Dedifferentiated amniotic fluid mesenchymal stem cell (primary cell): ENCODE results near the gene VPS26B.
A peak's percentile ranks its signal among the peaks of the same experiment; 100 is the strongest.

Source experiments
- DNase-seq: peaks from one replicate; pipeline ENCODE4 v3.0.0-alpha.2; 2016; ENCODE audit errors: extremely low spot score

The VPS26B gene

GRCh38 chr11:134257101-134257500 lies 32.6 kb downstream of the VPS26B start:
- no peak for DNase-seq

DNA sequence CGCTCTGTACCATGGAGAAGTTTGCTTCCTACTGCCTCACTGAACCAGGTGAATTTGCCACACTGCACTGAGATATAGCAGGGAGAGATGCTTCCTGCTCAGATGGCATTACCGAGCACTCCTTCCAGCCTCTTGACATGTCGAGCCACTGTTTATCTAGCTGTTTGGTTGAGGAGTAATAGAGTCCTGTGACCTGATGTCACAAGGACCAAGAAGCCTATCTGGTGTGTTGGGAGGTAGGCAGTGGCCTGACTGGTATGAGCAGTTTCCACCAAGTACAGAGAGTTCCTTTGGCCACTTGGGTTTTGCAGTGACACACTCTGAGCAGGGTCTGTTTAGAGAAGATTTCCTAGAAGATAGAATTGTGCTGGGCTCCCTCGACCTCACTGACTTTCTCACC lies 34.1 kb downstream of the VPS26B start:
- no peak for DNase-seq

- no peak for DNase-seq
Observed at GRCh38 chr11:134260503-134260902, 36.0 kb downstream of the VPS26B start.

DNA sequence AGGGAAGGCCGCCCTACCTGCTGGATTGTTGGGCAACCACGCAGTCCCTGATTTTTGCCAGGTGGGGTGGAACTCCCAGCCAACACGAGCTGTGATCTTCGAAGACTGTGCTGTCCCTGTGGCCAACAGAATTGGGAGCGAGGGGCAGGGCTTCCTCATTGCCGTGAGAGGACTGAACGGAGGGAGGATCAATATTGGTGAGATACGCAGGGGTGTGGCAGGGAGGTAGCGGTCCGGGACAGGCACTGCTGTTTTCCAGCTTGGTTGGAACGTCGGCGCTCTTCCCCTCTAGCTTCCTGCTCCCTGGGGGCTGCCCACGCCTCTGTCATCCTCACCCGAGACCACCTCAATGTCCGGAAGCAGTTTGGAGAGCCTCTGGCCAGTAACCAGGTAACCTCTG lies 36.5 kb downstream of the VPS26B start:
- no peak for DNase-seq

GRCh38 chr11:134261626-134262488 lies 37.4 kb downstream of the VPS26B start:
- no peak for DNase-seq

- no peak for DNase-seq
Observed at GRCh38 chr11:134264966-134265764, 40.7 kb downstream of the VPS26B start.

- DNase-seq: no peak
Observed at GRCh38 chr11:134266440-134266839, 42.0 kb downstream of the VPS26B start.

DNA sequence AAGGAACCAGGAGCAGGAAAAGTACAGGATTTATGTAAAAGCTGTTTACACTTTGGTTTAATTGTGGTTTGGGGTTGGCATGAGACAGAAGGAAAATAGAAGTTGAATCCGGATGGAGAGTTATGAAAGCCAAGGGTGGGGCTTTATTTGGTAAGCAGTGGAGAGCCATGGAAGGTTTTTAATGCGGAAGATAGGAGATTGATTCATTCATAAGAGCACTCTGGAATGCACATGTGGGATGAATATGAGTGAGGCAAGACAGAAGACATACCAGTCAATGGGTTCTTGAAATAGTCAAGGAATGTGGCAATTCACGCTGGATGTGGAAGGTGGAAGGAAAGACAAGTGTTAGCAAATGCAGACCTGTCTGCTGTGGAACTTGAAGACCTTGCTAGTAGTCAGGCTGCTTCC lies 42.4 kb downstream of the VPS26B start:
- DNase-seq: peak; percentile 61

GRCh38 chr11:134267461-134267860 lies 43.0 kb downstream of the VPS26B start:
- no peak for DNase-seq

DNA sequence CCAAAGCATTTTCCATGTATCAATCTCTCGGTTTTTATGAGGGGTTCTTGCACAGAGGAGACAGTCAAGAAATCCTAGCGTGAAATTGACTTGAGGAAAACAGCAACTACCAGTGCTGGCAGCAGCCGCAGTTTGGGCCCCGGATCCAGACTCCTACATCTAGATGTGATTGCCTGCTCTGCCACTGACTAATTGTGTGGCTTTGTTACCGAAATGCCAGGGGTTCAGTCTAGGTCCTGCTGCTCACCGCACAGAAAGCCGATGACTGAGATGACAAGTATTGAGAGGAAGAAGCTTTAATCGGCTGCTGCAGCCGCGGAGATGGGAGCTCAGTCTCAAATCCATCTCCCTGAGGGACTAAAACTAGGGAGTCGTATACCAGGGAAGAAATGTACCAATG lies 43.5 kb downstream of the VPS26B start:
- DNase-seq: no peak

GRCh38 chr11:134270250-134270714 lies 45.8 kb downstream of the VPS26B start:
- no peak for DNase-seq

DNA sequence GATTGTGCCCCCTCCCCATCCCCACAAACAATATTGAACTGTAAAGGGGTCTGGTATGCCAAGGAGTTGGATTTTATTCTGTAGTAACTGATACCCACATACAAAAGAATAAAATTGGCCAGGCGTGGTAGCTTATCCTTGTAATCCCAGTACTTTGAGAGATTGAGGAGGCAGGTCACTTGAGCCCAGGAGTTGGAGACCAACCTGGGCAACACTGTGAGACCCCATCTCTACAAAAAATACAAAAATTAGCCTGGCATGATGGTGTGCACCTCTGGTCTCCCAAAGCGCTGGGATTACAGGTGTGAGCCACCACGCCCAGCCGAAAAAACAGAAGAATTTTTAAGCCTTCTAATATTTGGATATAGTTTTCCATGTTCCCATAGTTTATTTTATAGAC lies 47.5 kb downstream of the VPS26B start:
- no peak for DNase-seq

DNA sequence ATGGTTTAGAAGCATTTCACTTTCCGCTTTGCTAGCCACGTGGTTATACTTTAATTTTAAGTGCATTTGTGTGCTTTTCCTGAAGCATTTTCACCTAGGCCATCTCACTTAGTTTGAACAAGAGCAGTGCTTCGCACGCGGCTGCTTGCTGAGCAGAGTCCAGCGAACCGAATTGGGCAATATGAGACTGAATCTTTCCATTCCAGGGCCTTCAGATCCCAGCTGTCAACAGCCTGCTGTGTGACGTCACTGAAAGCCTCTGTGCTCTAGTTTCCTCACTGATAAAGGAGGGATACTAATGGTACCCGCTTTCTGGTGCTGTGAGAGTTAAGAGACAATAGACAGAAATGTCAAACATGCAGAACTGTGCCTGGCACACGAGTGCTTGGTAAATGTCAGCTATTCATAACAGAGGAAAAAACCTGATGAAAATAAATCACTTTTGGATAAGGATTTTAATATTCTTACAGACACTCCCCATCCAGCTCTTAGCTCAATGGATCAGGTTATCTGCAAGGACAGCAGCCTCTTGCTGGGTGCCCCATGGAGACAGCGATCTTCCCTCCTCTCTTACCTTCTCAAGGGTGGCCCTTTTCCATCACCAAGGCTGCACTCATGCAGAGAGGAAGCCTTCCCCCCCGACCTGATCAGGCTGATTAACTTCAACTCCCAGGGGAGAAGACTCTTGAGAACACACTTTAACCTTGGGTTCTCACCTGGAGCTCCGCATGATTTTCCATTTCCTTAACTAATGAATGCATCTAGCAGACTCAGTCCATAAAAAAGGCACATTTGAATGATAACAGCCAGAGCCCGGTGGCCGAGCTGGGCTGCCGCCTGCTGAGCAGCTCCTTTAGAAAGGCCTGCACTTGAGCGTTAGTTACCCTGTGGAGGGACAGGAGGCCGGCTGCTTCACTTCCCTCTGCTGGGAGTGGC lies 48.2 kb downstream of the VPS26B start:
- no peak for DNase-seq

GRCh38 chr11:134273317-134273712 lies 48.8 kb downstream of the VPS26B start:
- DNase-seq: no peak

DNA sequence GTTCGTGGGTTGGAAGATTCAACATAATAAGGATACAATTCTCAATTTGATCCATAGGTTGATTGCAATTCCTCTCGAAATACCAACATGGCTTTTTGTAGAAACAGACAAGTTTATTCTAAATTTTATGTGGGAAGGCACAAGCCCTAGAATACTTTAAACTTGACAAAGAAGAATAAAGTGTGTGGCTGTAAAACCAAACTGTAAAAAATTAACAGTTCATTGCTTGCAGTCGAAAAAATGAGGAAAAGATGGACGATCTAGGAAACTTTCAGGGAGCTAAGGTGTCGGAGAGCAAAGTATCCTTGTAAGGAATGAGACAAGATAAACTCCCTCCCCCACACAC lies 50.7 kb downstream of the VPS26B start:
- no peak for DNase-seq

GRCh38 chr11:134275534-134276395 lies 51.3 kb downstream of the VPS26B start, which contains the start of gene GLB1L3:
GLB1L3 (plus strand) TSS chr11:134276379; CDS start chr11:134276741, 362 bp downstream.
- no peak for DNase-seq

DNA sequence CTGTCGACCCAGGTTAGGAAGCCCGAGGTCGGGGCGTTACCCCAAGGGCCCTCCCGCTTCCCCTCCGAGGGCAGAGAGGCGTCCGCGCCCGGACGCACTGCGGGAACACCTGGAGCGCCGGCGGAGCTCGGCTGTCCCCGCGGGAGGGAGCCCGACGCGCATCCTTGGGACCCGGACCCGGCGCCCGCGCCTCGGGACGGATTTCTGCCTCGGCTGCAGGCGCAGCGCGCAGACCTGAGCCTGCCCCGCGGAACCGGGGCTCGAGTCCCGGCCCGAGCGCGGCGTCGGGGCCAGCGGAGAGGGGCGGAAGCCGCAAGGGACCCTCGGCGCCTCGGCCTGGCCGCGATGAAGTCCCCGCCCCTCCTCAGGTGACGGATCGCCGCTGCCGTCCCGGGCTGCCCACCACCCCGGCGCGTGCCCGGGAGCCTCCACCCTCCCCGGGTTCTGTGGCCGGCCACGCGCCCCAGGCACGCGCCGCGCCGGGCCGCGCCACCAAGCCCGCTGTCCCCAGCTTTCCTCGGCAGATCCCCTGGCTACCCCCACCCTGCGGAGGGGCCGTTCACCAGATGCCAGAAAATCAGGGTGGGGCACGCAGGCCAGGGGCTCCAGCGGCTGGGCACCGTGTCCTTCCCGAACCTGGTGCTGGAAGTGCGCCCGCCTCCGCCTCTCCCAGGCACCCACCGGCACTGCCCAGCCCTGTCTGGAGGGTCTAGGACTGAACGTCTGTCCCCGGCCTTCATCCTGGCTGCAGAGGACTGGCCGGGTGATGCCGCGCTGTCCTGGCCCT lies 52.1 kb downstream of the VPS26B start:
- no peak for DNase-seq

DNA sequence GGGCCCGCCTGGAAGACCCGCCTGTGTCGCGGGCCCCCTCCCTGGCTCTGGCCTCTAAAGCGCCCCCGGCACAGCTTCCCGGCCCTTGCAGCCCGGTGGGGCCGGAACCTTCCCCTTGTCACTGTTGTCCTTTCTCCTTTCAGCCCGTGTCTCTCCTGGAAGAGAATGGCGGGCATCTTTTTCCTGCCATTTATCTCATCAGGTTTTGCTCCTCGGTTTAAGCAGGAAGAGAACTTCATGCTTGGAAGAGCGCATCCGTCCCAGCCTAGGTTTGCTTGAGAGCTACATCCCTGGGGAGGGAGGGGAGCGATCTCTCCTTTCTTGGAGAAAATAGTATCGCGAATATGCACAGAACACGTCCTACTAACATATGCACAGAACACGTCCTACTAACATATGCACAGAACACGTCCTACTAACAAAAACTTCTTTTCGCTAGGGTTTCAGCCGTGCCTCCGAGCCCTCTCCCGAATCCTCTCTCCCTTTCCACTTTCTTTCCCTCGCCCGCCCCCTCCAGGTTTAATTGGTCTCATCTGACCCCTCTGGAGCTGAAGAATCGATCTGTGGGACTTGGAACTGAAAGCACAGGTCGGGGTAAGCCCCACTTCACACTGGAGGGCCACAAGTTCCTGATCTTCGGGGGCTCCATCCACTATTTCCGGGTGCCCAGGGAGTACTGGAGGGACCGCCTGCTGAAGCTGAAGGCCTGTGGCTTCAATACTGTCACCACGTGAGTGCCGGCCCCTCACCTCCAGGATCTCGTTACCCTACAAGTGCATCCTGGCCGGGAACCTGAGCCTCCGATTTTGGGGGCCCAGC lies 52.9 kb downstream of the VPS26B start:
- no peak for DNase-seq

GRCh38 chr11:134278356-134278755 lies 53.9 kb downstream of the VPS26B start:
- no peak for DNase-seq
